DMS 273 (cell line): ENCODE data around the gene GMDS.

ENCODE experiments used
- DNase-seq: peaks from one replicate; lab custom pipeline; 2025; ENCODE audit not compliant: unreplicated experiment; lab: John Stamatoyannopoulos, UW

GMDS gene

DNA sequence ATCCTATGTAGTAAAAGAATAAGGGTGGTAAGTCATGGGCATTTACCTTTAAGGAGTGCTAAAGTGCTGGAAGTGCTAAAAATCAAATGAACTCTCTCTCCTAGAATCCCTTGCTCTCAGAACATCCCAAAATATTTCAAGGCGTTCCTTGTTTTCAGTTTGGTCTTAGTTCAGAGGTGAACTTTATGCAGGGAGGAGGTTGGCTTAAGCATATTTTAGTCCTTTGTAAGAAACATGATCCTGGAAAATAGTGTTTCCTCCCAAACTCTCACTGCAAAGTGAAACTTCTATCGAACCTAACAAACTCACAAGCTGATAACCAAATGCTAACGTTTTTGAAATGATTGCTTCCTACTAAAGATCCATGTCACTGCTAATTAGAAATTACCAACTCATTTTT lies 404.3 kb downstream of the GMDS start:
- no peak for DNase-seq

DNA sequence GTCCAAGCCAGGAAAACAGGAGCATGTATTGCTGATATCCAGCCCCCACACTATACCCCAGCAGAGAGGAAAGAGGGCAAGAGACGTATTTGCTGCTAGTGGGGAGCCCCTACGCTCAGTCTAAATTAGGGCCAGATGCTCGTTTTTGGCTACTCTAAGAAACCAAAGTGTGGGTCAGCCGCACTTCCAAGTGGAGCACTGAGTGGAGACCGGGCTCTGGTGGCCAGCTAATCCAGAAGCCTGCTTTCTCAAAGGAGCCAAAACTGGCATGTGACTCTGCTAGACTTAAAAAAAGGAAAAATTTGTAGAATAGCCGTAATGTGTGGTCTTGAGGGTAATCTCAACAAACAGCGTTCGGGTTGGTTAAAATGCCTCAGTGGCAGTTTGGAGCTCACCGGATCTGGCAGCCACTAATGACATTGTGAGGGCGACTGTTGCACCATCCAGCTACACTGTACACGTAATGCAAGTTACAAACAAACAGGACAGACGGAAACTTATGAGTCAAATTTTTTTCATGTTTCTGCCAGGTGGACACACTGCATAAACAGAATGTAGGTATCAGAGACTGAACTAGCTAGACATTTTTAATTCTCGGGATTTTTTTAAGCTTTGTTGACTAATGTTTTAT lies 404.8 kb downstream of the GMDS start:
- no peak for DNase-seq

DNA sequence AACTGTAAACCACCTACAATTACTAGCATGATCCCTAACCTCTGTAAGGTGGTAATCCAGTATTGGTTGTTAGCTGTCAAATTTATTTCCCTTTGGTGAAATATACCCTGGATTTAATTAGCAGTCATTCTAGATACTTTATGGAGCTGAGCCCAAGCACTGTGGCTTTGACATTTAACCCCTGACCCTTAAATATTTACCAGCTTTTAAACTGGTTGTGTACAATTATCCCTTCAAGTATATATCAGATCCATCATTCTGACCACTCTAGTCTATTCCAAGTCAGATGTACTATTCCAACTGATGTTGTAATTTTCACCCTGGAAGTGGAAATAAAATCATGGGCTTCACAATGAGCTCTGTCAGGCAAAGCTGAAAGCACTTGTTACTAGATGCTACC lies 406.0 kb downstream of the GMDS start:
- DNase-seq = no peak

DNA sequence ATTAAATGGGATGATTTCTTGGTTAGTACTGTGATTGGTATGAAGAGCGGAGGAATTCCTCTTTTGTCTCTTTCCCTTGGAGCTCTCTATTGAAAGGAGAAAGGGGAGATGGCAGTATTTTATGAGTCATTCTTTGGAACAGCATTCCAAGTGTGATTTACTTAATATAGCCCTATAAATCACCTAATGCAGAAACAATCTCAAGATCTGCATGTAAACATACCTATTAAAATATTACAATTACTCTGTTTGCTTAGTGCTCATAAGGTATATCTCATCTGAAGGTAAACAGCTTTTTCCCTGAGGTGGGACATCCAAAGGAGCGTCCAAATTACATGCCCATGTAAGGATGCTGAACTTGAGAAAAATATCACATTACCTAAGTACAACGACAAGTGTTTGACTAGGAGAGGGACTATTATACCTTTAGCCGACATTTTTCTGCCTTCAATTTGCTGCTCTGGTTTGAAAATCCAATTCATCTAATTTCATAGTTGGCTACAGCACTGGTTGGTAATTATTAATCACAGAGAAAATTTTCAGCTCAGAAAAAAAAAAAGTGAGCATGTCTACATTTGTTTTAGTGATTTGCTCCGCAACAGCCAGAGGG lies 406.7 kb downstream of the GMDS start:
- no peak for DNase-seq

DNA sequence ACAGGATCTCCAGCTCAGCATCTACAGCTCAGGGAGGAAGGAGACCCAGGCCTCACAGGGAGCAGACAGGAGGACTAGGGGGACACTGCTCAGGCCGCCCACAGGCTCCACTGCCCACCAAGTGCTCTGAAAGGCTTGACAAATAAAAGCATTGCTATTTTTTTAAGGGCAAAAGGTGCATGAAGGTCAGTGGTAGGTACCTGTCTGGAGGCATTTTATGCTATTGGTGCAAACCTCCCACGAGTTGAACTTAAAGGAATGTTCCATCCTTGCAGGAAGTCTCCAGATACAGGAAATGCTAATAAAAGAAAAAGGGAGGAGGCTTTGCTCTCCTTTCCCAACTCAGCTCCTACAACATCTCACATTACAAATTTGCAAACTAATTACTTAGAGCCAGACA lies 407.6 kb downstream of the GMDS start:
- no peak for DNase-seq

DNA sequence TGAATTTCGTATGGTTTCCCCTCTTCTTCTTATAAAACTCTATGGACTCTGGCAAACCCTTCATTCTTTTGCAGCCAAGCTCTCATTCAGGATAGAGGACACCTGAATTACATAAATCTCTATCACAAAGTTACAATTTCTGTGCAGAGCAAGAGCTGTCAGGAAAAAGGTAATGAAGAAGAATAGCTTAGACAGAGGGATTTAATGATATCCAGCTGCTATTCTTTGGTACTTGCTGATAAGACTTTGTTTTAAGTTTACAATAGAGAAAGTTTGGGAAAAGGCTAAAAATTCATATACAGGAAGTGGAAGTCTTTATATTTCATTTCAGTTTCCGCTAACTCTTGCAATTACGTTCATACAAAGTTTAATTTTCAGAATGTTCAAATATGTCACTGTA lies 408.7 kb downstream of the GMDS start:
- no peak for DNase-seq

DNA sequence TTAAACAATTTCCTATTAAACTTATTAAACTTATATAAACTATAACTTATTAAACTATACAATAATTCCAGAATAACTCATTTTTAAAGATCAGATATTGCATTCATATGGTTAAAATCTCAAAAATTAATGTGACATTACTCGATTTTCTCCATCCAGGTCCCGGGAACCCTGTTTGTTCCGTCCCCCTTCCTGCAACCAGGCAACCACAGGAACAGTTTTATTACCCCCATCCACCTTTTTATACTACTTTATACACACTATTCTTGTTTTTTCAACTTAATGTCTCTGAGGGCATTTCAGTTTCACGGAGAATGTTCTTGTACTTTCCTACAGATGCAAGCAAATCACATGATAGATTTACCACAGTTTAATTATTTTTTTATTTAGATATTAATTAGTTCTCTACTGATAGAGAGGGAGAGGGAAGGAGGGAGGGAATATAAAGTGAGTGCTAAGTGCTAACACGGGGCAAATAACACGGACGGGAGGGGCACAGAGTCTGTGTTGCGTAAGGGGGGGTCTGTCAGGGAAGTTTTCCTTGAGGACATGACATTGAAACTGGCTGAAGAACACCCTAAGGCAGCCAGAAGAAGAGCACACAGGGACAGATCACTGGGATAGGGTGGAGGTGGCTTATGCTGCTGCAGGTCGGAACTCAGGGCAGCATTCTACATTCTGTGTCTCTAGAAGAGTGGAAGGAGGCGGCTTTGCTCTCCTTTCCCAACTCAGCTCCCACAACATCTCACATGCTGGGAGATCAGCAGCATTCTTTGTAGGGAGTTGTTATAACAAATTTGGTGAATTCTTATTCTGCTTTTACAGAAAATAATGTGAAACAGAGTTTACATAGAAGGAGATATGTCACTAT lies 410.5 kb downstream of the GMDS start:
- DNase-seq = no peak

DNA sequence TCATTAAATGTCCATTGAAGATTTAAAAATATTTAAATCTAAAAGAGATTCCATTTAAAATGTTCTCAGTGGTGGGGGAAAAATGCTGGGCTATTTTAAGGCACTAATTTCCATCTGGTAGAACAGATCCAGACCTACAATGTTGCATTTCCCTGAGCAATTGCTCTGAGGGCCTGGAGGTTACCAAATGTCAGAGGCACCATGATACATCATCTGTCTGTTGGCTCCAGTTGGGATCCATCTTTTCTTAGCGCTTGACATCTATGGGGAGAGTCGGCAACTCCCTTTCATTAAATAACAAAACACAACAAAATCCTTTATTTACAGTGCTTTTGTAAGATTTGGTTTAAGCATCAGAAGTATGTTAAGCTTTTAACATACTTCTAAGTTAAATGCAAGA lies 411.2 kb downstream of the GMDS start:
- no peak for DNase-seq

DNA sequence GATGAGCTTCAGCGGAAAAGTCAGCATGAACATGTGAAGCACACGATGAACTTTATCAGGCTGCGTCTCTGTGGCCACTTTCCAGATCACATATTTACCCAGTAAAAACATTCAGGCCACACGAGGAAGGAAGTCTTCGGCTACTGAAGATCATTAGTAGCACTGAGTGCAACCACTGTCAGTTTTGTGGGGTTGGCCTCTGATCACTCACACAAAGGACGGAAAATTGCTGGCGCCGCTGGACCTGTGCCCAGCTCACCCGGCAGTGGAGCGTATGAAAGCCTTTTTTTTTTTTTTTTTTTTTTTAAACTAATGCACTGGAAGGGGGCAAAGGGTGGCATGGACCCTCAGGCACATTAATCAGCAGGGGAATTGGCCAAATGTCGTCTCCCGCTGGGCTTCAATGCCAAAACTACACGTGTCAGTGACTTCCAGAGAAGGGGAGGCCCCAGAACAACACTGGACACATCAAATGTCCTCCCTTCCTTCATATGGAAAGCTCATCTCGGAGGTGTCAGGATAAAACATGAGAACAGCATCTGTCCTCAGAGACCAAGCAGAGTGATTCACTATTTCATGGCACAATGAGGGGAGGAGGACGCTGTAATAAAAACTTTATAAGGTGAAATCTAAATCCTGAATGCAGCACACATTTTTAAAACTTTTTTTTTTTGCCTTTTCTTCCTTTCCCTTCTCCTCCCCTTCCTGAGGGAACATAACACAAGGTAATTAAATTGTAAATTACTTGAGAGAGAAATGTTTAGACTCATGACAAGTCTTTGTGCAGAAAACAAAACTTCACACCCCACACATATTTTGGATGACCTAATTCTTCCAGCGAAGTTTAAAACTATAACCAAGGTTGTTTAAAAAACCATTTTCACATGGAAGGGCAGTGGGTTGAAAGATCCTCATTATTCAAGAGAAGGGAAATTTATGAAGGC lies 412.3 kb downstream of the GMDS start:
- DNase-seq = no peak

DNA sequence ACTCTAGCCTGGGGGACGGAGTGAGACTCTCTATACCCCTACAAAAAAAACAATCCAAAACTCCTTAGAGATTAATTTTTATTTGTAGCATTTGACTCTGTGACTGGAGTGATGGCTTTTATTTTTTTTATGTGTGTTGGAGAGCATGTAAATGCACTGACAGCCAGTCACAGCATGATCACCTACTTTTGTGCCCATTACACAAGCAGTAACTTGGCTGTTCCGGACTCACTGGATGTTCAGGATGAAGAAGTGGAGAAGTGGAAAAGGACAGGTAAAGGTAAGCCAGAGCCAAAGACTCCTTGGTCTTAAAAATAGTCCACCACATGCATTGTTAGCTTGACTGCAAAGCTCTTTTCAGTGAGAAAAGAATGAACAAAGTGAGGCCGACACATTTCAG lies 413.0 kb downstream of the GMDS start:
- no peak for DNase-seq

DNA sequence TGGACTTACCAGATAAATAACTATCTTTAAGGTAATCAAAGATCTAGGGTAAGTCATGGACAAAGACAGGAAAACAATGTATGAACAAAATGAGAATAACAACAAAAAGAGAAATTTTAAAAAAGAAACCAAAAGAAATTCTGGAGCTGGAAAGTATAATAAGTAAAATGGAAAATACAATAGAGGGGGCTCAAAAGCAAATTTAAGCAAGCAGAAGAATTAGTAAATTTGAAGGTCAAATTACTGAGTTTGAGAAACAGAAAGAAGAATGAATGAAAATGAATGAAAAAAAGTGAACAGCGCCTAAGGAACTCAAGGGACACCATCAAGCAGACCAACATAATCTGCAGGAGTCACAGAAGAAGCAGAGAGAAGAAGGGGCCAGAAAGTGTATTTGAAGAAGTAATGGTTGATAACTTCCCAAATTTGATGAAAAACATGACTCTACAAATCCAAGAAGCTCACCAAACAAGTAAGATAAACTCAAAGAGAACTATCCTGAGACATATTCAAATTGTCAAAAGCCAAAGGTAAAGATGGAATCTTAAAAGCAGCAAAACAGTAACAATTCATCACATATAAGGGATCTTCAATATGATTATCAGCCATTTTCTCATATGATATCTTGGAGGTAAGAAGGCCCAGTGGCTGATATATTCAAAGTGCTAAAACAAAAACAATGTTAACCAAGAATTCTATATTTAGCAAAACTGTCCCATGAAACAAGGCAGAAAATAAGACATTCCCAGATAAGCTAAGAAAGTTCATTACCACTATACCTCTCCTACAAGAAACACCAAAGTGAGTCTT lies 417.2 kb downstream of the GMDS start:
- DNase-seq = no peak

DNA sequence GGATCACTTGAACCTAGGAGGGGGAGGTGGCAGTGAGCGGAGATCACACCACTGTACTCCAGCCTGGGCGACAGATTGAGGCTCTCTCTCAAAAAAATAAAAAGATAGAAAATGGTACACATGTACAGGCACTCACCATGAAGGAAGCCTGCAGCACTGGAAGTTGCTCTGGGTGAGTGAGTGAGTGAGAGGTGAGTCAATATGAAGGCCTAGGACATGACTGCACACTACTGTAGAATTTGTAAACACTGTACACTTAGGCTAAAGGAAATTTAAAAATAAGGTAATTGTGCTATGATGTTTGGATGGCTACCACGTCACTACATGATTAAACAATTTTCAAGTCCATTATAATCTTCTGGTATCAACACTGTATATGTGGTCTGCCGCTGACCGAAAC lies 419.5 kb downstream of the GMDS start:
- DNase-seq = no peak

DNA sequence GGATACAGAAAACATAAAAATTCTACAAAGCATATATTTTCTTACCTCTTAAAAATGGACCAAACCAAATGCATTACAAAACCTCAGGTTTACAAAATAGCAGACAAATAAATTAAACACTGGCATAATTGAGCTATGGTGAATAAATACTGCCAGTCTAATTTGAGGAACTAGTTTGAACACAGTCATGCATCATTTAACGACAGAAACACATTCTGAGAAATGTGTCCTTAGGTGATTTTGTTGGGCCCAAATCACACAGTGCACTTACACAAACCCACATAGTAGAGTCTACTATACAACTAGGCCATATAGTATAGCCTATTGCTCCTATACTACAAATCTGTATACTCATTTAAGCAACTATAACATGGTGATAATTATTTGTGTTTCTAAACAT lies 420.1 kb downstream of the GMDS start:
- DNase-seq = no peak

DNA sequence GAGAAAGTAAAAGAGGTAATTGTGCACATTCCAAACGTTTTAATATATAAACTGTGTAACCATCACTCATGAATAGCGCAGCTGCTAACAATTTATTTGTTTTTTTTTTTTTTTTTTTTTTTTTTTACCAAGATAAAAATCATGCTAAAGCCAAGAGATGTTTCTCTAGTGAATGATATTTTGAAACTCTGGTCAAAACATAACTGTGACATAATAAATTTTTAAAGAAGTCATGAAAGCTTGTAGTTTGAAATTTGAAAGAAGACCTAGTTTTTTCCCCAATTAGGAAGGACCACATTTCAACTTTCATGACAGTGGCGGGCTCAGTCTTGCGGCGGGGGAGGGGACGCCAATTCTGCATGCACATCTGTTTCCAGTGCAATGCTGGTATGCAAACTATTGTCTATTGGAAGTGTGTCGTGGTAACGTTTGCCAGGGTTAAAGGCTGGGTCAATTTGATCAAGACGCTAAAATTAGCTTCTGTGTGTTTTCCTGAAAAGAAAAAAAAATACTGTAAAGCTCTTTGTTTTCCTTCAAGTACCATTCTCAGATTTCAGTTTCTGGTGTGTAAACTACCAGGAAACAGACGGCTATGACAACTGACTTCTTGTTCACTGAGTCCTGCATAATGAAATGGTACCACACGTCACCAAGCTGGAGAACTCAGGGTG lies 423.8 kb downstream of the GMDS start:
- DNase-seq = peak; percentile 11

DNA sequence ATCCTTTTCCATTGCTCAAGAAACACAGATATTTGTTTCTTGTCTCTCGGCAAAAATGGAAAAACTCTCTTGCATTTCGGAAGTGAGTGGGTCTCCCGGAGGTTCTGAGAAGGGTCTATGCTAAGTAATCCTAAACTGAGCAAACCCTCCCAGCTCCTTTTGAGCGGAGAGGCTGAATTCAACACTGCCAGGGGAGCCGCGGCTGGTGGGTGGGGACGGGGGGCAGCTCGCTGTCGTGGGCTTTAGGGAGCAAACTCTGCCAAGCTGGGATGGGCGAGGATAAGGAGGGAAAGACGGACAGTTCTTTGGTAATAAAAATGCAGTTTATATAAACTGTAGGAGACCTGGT lies 424.3 kb downstream of the GMDS start:
- no peak for DNase-seq

DNA sequence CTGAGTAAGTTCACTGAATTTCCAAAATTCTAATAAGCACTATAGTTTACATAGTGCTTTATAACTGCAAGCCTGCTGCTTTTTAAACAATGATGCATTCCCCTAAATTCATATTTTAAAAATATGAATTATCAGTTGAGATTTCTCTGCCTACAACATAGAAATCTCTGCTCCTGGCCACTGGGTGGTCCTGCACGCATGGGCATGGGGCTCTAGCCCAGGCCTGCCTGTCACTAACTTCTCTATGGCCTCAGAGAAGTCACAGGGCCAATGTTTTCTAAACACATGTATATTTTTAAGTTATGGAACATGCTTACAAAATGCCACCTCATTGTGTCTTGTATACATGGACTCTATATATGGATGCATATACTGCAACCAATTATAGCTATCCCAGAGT lies 424.7 kb downstream of the GMDS start:
- no peak for DNase-seq

DNA sequence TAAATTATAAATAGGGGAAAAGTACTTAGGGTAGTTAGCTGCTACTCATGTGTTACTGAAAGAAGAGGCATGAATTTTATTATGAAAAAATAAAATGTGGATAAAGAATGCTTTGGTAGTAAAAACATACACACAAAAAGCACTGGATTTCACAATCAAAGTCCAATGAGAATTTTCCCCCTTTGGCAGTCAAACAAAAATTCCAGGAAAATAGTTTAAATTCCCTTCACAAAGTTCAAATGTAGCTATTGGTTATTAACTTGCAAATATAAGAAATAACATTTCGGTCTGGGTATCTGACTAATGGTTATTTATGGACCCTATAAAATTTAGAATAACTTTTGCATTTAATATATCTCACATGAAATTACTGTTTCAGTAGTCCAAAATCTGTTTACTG lies 425.2 kb downstream of the GMDS start:
- no peak for DNase-seq

DNA sequence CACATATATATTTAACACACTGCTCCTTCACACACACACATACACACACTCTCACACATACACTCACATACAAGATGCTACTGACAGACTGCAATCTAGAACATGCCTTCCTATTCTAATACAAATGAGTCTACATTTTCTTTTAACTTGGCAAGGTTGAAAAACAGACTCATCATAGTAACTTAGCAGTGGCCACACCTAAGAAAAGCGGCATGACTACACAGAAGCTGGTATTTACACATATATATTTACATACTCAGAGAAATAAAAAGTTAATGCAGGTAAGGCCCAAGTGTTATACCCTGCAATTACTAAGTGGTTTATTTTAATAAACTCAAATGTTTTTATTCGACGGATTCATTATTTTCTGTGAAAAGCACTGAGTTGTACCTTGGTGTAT lies 426.4 kb downstream of the GMDS start:
- no peak for DNase-seq

DNA sequence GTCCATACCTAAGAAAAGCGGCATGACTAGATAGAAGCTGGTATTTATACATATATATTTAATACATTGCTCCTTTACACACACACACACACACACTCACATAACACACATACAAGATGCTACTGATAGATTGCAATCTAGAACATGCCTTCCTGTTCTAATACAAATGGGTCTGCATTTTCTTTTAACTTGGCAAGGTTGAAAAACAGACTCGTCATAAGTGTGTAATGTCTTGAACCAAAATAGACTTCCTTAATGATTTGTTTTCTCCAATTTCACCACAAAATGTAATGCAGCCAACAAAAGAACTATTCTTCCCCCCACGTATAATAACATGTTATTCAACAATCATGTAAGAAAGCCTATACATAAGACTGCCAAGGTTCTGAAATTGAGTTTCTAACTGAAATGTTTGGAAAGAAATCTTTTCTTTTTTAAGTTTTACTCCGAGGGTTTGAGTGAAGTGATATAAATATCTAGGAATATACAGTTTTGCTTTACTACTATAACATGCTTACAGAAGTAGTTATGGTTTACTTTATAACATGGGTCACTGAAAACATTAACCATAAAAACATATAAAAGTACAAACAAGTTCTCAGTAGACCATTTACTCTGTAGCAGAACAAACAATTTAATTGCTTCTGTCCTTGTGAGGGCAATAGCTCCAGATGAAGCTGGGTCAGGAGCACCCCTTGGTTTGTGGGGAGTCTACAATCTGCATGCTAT lies 428.2 kb downstream of the GMDS start:
- no peak for DNase-seq
